ENCODE results near the gene NHSL2. TPM values are rescaled to one million over a fixed set of nuclear protein-coding genes. Genes with fewer than 3 reads are reported as not detected.

Gene NHSL2
- total RNA-seq, 2 donors from 2014 or later: 0.26 to 0.69 TPM

GRCh38 chrX:72029483-72030411 is 119.1 kb downstream of the NHSL2 start:
- no peak overlapping the region for H3K4me3 Mint-ChIP-seq

GRCh38 chrX:72030431-72030830 is 119.8 kb downstream of the NHSL2 start:
- no peak overlapping the region for H3K4me3 Mint-ChIP-seq
- ATAC-seq (replicated peaks in 1 of 2) (no peak), DNase-seq (no peak)
- H3K27ac Mint-ChIP-seq: no peak overlapping the region
- no peaks in the 10 kb centered on the region for H3K9me3 Mint-ChIP-seq
- H3K27me3 Mint-ChIP-seq (ENCODE audit: low read depth): peaks cover 42% of the 10 kb centered on the region
- H3K4me1 Mint-ChIP-seq (ENCODE audit: low read depth): no peaks in the 10 kb centered on the region
- H3K36me3 Mint-ChIP-seq (ENCODE audit: insufficient read depth in 2 of 2): no peaks in the 10 kb centered on the region

More at GRCh38 chrX:72029483-72030411, 119.1 kb downstream of the NHSL2 start:
- ATAC-seq (replicated peaks in 1 of 2): no peak
- Mint-ChIP-seq H3K36me3 (ENCODE audit: insufficient read depth in 2 of 2) (no peaks in the 10 kb centered on the region), H3K27ac (no peak overlapping the region), H3K9me3 (no peaks in the 10 kb centered on the region), H3K27me3 (ENCODE audit: low read depth) (peaks cover 49% of the 10 kb centered on the region), H3K4me1 (ENCODE audit: low read depth) (no peaks in the 10 kb centered on the region)
- DNase-seq: no peak

DNA sequence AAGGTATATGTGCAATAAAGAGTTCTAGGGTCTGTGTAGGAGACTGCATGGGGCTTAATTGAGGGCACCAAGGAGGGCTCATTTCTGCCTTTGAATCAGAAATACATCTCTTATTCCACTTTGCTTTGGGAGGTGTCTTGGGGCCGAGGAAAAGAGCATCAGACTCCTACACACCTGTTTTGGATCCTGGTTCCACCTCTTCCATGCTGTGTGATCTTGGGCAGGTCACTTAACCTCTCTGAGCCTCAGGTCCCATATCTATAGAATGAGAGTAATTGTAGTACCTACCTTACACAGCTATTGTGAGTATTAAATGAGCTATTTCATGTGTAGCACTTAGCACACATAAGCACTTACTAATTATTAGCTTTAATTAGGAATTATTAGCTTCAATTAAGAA is 120.5 kb downstream of the NHSL2 start:
- Mint-ChIP-seq H3K27me3 (ENCODE audit: low read depth) (peaks cover 40% of the 10 kb centered on the region), H3K36me3 (ENCODE audit: insufficient read depth in 2 of 2) (no peaks in the 10 kb centered on the region), H3K27ac (no peak overlapping the region), H3K9me3 (no peaks in the 10 kb centered on the region), H3K4me1 (ENCODE audit: low read depth) (no peaks in the 10 kb centered on the region), H3K4me3 (no peak overlapping the region)
- DNase-seq (no peak), ATAC-seq (replicated peaks in 1 of 2) (no peak)

DNA sequence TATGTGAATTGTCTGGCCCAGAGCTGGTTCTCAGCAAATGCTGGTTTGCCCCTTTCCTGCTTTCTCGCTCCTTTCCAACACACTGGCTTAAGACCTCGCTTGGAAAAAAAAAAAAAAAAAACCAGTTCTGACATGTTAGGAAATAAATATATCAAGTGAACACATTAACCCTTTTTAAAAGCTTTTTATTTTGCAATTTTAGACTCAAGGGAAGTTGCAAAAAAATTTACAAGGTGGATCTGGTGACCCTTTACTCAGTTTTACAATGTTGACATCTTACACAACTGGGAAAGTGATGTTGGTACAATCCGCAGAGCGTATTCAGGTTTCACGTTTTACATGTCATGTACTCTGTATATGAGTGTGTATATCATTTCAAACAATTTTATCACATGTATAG is 121.0 kb downstream of the NHSL2 start:
- Mint-ChIP-seq H3K4me3 (no peak overlapping the region), H3K27ac (no peak overlapping the region)

GRCh38 chrX:72037601-72038000 is 127.0 kb downstream of the NHSL2 start:
- Mint-ChIP-seq H3K27me3 (ENCODE audit: low read depth) (peaks cover 39% of the 10 kb centered on the region), H3K4me3 (no peak overlapping the region), H3K27ac (no peak overlapping the region), H3K4me1 (ENCODE audit: low read depth) (no peaks in the 10 kb centered on the region), H3K9me3 (no peaks in the 10 kb centered on the region), H3K36me3 (ENCODE audit: insufficient read depth in 2 of 2) (peaks cover 0 to 3% of the 10 kb centered on the region in 2 donors)
- no peak for DNase-seq
- ATAC-seq (replicated peaks in 1 of 2): no peak

More for the DNA sequence above, 121.0 kb downstream of the NHSL2 start:
- no peak for DNase-seq
- Mint-ChIP-seq H3K27me3 (ENCODE audit: low read depth) (peaks cover 37% of the 10 kb centered on the region), H3K9me3 (no peaks in the 10 kb centered on the region), H3K4me1 (ENCODE audit: low read depth) (no peaks in the 10 kb centered on the region), H3K36me3 (ENCODE audit: insufficient read depth in 2 of 2) (peaks cover 0 to 2% of the 10 kb centered on the region in 2 donors)
- ATAC-seq (replicated peaks in 1 of 2): no peak

GRCh38 chrX:72038016-72038415 is 127.4 kb downstream of the NHSL2 start:
- H3K27me3 Mint-ChIP-seq (ENCODE audit: low read depth): peaks cover 39% of the 10 kb centered on the region
- H3K4me1 Mint-ChIP-seq (ENCODE audit: low read depth): no peaks in the 10 kb centered on the region
- no peak overlapping the region for H3K27ac Mint-ChIP-seq
- peaks cover 0 to 3% of the 10 kb centered on the region in 2 donors for H3K36me3 Mint-ChIP-seq (ENCODE audit: insufficient read depth in 2 of 2)
- DNase-seq (no peak), ATAC-seq (replicated peaks in 1 of 2) (no peak)
- H3K9me3 Mint-ChIP-seq: no peaks in the 10 kb centered on the region
- no peak overlapping the region for H3K4me3 Mint-ChIP-seq

DNA sequence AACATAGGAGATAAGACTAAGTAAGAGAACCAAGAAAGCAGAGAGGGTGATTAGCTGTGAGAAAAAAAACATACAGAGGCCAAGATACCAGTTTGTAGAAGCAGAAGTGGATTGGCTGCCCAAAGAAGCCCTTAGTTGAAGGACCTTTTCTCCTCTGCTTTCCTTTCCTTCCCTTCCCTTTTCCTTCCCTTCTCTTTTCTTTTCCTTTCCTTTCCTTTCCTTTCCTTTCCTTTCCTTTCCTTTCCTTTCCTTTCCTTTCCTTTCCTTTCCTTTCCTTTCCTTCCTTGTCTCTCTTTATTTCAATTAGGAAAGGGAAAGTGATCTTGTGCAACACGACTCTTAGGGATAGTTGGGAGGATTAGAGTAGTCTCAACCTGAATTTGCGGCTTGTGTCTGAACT is 128.2 kb downstream of the NHSL2 start:
- Mint-ChIP-seq H3K4me1 (ENCODE audit: low read depth) (no peaks in the 10 kb centered on the region), H3K9me3 (no peaks in the 10 kb centered on the region), H3K4me3 (no peak overlapping the region), H3K36me3 (ENCODE audit: insufficient read depth in 2 of 2) (peaks cover 0 to 3% of the 10 kb centered on the region in 2 donors), H3K27me3 (ENCODE audit: low read depth) (peaks cover 43% of the 10 kb centered on the region), H3K27ac (no peak overlapping the region)
- DNase-seq (no peak), ATAC-seq (replicated peaks in 1 of 2) (no peak)

GRCh38 chrX:72040506-72040905 is 129.9 kb downstream of the NHSL2 start:
- Mint-ChIP-seq H3K4me3 (no peak overlapping the region), H3K27ac (no peak overlapping the region), H3K9me3 (no peaks in the 10 kb centered on the region), H3K36me3 (ENCODE audit: insufficient read depth in 2 of 2) (peaks cover 0 to 3% of the 10 kb centered on the region in 2 donors), H3K27me3 (ENCODE audit: low read depth) (peaks cover 55% of the 10 kb centered on the region), H3K4me1 (ENCODE audit: low read depth) (no peaks in the 10 kb centered on the region)
- ATAC-seq (replicated peaks in 1 of 2) (no peak), DNase-seq (no peak)

DNA sequence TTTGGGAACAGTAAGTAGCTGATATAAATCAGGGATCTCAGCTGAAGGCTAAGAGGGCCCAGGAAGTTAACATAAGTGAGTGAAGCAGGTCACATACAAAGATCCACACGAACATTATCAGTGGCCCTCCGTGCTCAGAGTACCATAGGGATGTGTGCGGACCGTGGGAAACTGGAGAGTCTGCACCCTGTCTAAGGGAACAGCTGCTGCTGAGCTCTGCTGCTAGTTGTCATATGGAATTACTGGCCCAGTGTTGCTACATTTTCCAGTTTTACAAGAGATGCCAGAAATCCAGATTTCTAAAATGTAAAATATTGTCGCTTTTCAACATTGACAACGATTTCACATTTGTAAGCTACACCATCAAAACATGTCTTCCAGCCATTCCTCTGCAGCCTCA is 130.5 kb downstream of the NHSL2 start:
- Mint-ChIP-seq H3K9me3 (no peaks in the 10 kb centered on the region), H3K27ac (no peak overlapping the region), H3K27me3 (ENCODE audit: low read depth) (peaks cover 51% of the 10 kb centered on the region), H3K4me3 (no peak overlapping the region), H3K36me3 (ENCODE audit: insufficient read depth in 2 of 2) (peaks cover 0 to 3% of the 10 kb centered on the region in 2 donors), H3K4me1 (ENCODE audit: low read depth) (no peaks in the 10 kb centered on the region)
- DNase-seq (no peak), ATAC-seq (replicated peaks in 1 of 2) (no peak)

DNA sequence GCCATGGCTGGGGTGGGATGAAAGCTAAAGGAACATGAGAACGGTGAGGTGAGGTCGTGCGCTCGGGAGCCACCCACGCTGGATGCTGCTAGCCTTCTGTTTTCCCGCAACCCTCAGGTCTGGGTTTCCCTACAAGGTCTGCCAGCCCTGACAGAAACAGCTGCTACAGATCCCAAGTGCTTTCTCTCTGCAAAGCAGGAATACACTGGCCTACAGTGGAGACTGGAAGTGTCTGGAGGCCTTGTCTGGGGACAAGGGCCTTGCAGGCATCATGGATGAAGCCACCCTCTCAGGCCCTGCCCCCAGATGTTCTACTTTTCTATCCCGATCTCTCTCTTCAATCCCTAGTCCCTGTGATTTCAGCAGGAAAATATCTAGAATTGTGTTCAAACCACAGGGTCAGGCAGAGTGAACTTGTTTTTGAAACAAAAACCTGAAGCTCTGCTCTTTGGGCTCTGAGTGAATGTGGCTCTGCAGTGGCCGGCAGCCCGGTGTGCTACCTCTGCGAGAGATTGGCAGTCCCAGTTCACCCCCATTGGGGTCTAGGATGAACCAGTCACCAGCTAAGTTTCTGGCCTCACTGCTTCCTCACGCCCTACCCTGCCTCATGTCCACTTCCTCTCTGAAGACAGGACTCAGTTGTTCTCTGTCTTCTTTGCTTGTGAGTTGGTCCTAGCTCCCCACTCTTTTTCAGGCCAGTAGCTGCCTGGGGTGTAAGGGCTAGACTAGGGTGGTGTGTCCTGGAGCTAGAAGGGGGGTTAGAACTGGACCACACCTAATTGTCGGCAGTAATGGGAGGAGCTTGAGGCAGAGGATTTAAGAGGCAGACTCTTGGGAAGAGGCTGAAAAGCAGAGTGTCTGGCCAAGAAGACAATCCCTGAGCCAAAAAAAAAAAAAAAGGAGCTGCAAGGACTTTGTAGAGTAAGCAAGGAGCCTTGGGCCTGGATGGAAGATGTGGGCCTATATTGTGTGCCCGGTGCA is 131.5 kb downstream of the NHSL2 start:
- Mint-ChIP-seq H3K9me3 (no peaks in the 10 kb centered on the region), H3K36me3 (ENCODE audit: insufficient read depth in 2 of 2) (no peaks in the 10 kb centered on the region), H3K4me3 (no peak overlapping the region), H3K4me1 (ENCODE audit: low read depth) (no peaks in the 10 kb centered on the region), H3K27ac (no peak overlapping the region), H3K27me3 (ENCODE audit: low read depth) (peaks cover 45% of the 10 kb centered on the region)
- DNase-seq: no peak
- ATAC-seq (replicated peaks in 1 of 2): no peak

DNA sequence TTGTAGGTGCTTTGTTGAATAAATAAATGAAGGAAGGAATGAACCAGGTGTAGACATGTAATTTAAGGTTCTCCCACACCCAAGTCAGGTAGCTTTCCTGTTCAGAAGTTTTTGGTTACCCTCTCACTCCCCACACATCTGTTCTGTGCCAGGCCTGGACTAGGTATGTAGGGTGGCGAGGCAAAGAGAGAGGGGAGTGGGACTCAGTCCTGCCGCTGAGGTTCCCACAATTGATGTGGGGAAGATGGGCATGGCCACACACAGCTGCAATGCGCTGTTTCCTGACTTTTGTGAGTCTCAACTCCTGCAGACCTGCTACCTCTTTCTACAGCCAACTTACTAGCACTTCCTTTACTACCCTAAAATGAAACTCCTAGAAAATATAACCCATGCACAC is 132.2 kb downstream of the NHSL2 start:
- peaks cover 45% of the 10 kb centered on the region for H3K27me3 Mint-ChIP-seq (ENCODE audit: low read depth)
- no peak for ATAC-seq (replicated peaks in 1 of 2)
- H3K27ac Mint-ChIP-seq: no peak overlapping the region
- no peak for DNase-seq
- H3K9me3 Mint-ChIP-seq: no peaks in the 10 kb centered on the region
- no peaks in the 10 kb centered on the region for H3K36me3 Mint-ChIP-seq (ENCODE audit: insufficient read depth in 2 of 2)
- H3K4me1 Mint-ChIP-seq (ENCODE audit: low read depth): no peaks in the 10 kb centered on the region
- no peak overlapping the region for H3K4me3 Mint-ChIP-seq

- ATAC-seq (replicated peaks in 1 of 2): no peak
- DNase-seq: no peak
- Mint-ChIP-seq H3K36me3 (ENCODE audit: insufficient read depth in 2 of 2) (no peaks in the 10 kb centered on the region), H3K4me1 (ENCODE audit: low read depth) (no peaks in the 10 kb centered on the region), H3K9me3 (no peaks in the 10 kb centered on the region), H3K27me3 (ENCODE audit: low read depth) (peaks cover 52% of the 10 kb centered on the region), H3K27ac (no peak overlapping the region), H3K4me3 (no peak overlapping the region)
Measured at GRCh38 chrX:72043636-72044035, 133.0 kb downstream of the NHSL2 start.

GRCh38 chrX:72045141-72045540 is 134.5 kb downstream of the NHSL2 start:
- no peak overlapping the region for H3K4me3 Mint-ChIP-seq
- no peak for ATAC-seq (replicated peaks in 1 of 2)
- H3K9me3 Mint-ChIP-seq: no peaks in the 10 kb centered on the region
- H3K4me1 Mint-ChIP-seq (ENCODE audit: low read depth): no peaks in the 10 kb centered on the region
- H3K27me3 Mint-ChIP-seq (ENCODE audit: low read depth): peaks cover 50% of the 10 kb centered on the region
- no peak for DNase-seq
- no peak overlapping the region for H3K27ac Mint-ChIP-seq
- H3K36me3 Mint-ChIP-seq (ENCODE audit: insufficient read depth in 2 of 2): no peaks in the 10 kb centered on the region

Measured in activated T-cell treated with anti-CD3 and anti-CD28 coated beads, Interleukin-2, amount 50 U/mL, for 72 hours (primary cell).